ENCODE results near the gene KCTD14.
A peak's percentile ranks its signal among the peaks of the same experiment; 100 is the strongest.
"Not testable (repeated sequence)": the region's sequence is repeated elsewhere in the genome, so short reads cannot be mapped to it uniquely, and the experiment has no call there.

KCTD14 gene

DNA sequence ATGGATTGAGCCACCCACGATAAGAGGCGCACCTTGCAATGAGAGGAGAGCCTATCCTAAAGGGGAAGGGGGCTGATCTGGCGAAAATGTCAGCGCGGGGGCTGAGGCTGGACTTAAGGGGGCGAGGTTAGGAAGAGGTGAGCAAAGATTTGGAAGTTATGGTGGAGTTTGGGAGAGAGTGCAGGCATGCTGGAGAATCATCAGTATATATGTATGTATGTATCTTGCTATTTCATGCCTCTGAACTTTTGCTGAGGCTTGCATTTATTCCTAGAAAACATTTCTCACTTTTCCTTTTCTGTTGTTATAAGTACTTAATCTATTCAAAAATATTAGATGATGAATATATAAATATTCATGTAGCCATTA, 23.4 kb upstream of the KCTD14 start:
- no peak for DNase-seq (ENCODE audit: low spot score)

DNA sequence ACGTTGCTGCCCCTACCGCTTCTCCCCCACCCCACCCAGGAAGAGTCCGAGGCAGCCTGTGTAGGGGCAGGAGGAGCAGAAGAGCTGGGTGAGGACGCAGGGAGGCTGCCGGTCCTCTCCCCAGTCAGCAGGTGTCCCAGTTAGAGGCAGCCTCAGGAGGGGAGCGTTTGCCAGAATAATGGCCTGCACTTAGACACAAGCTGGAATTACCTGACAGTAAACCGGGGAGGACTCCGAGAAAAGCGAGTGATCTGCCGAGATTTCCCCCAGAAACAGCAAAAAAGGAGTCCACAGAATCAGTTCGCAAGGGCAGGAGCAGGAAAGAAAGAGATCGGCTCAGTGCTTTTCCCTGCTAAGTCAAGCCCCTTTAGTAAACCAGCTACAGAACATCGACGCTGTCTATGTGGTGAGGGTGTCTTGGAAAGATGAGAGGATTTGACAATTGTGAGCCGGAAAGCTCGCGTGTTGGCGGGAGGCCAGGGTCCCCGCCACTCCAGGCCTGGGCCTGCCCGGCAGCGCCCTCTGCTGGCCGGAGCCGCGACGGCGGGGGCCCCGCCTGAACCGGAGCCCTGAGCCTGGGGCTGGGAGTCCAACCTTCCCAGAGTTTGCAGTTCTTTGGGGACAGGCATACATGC, 22.9 kb upstream of the KCTD14 start:
- DNase-seq (ENCODE audit: low spot score) = peak; percentile 76

DNA sequence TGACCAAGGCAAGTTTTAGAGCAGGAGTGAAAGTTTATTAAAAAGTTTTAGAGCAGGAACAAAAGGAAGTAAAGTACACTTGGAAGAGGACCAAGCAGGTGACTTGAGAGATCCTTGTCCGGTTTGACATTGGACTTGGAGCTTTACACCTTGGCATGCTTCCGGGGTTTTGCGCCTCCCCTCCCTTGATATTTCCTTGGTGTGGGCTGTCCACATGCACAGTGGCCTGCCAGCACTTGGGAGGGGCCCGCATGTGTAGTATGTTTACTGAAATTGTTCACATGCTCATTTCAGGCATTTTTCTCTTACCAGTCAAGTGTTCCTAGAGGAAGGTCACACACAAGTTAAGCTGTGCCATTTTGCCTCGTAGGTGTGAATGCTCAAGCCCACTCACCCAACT, 21.6 kb upstream of the KCTD14 start:
- no peak for DNase-seq (ENCODE audit: low spot score)

DNA sequence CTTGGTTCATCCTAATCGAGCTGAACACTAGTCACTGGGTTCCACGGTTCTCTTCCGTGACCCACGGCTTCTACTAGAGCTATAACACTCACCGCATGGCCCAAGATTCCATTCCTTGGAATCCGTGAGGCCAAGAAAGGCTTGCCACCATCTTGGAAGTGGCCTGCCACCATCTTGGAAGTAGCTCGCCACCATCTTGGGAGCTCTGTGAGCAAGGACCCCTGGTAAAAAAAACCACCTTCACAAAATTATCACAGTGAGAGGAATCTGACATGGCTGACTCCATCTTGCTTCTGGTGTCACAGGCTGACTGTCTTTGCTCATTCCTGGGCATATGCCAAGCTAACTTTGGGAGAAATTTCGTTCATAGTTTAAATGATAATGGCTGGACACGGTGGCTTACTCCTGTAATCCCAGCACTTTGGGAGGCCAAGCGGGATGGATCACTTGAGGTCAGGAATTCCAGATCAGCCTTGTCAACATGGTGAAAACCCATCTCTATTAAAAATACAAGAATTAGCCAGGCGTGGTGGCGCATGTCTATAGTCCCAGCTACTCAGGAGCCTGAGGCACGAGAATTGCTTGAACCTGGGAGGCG, 18.9 kb upstream of the KCTD14 start:
- no peak for DNase-seq (ENCODE audit: low spot score)

DNA sequence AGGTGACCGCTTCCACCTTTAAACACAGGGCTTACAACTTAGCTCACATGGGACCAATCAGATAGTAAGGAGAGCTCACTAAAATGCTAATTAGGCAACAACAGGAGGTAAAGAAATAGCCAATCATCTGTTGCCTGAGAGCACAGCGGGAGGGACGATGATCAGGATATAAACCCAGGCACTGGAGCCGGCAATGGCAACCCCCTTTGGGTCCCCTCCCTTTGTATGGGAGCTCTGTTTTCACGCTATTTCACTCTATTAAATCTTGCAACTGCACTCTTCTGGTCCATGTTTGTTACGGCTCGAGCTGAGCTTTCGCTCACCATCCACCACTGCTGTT, 18.3 kb upstream of the KCTD14 start:
- DNase-seq (ENCODE audit: low spot score) = not testable (repeated sequence)

- DNase-seq (ENCODE audit: low spot score) = no peak
Observed at GRCh38 chr11:78040691-78041379, 17.8 kb upstream of the KCTD14 start.

GRCh38 chr11:78039919-78040671, 17.0 kb upstream of the KCTD14 start:
- DNase-seq (ENCODE audit: low spot score) = no peak

DNA sequence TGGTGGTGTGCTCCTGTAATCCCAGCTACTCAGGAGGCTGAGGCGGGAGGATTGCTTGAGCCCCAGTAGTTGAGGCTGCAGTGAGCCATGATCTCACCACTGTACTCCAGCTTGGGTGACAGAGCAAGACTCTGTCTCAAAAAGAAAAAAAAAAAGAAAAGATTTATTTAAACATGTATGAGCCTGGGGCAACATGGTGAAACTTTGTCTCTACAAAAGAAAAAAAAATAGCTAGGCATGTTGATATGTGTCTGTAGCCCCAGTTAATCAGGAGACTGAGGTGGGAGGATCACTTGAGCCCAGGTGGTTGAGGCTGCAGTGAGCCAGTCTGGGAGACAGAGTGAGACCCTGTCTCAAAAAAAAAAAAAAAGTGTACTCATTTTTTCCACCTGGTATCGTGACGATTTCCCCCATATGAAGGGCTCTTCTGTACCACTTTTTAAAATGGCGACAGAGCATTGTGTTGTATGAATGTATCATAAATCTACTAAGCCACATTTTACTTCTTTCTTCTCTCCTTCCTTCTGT, 16.4 kb upstream of the KCTD14 start:
- no peak for DNase-seq (ENCODE audit: low spot score)

- DNase-seq (ENCODE audit: low spot score) = no peak
Observed at GRCh38 chr11:78038697-78039313, 15.7 kb upstream of the KCTD14 start.

GRCh38 chr11:78037825-78038620, 14.9 kb upstream of the KCTD14 start:
- no peak for DNase-seq (ENCODE audit: low spot score)

- no peak for DNase-seq (ENCODE audit: low spot score)
Observed at GRCh38 chr11:78037056-78037455, 14.0 kb upstream of the KCTD14 start.

DNA sequence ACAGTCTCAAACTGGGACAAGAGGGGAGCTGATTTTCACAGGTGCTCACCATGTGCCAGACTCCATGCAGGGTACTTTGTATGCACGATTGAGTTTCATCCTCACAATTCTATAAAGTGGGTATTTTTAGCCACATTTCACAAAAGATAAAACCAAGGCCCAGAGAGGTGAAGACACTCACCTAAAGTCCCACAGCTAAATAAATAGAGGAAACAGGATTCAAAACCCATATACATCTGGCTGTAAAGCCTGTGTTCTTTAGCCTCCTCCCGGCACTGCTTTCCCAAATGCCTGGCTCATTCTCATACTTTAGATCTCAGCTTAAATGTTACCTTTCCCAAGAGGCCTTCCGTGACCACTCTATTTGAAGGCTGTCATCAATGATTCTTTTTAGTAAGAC, 13.2 kb upstream of the KCTD14 start:
- DNase-seq (ENCODE audit: low spot score) = no peak

GRCh38 chr11:78034623-78035022, 11.5 kb upstream of the KCTD14 start:
- DNase-seq (ENCODE audit: low spot score) = no peak

DNA sequence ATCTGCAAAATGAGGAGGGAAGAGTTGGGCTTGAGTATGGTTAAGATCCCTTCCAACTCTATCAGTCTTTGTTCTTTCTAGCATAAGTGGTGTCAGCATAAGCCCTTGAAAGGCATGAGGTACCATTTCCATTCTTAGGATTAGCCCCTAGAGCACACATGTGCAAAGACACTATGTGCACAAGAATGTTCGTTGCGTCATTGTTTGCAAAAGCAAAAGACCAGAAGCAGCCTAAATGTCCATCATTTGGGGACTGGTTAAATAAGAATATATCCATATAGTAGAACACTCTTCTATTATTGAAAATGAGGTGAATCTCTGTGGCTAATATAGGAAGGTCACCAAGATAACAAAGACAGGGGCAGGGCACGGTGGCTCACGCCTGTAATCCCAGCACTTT, 10.0 kb upstream of the KCTD14 start:
- DNase-seq (ENCODE audit: low spot score) = no peak

GRCh38 chr11:78032090-78032489, 9.0 kb upstream of the KCTD14 start:
- DNase-seq (ENCODE audit: low spot score) = no peak

- peak; percentile 50 for DNase-seq (ENCODE audit: low spot score)
Observed at GRCh38 chr11:78031629-78032028, 8.6 kb upstream of the KCTD14 start.

- peak; percentile 68 for DNase-seq (ENCODE audit: low spot score)
Observed at GRCh38 chr11:78030429-78031325, 7.6 kb upstream of the KCTD14 start.

- DNase-seq (ENCODE audit: low spot score) = not testable (repeated sequence)
Observed at GRCh38 chr11:78028423-78028822, 5.3 kb upstream of the KCTD14 start.

GRCh38 chr11:78027759-78028158, 4.7 kb upstream of the KCTD14 start:
- DNase-seq (ENCODE audit: low spot score) = no peak

- no peak for DNase-seq (ENCODE audit: low spot score)
Observed at GRCh38 chr11:78025378-78025777, 2.3 kb upstream of the KCTD14 start.

Measured in SK-N-DZ (cell line).